Embryonic facial prominence (tissue), 1 donor: ENCODE measurements around the gene IFNGR2.
"Not testable (repeated sequence)": the region's sequence is repeated elsewhere in the genome, so short reads cannot be mapped to it uniquely, and the experiment has no call there.

Experiments
- DNase-seq: peaks from one replicate; pipeline ENCODE4 v3.0.0-alpha.2; 2016; ENCODE audit errors: extremely low spot score

Gene IFNGR2

GRCh38 chr21:33377221-33377920, 25.8 kb upstream of the IFNGR2 start:
- DNase-seq = no peak

GRCh38 chr21:33378081-33378480, 25.1 kb upstream of the IFNGR2 start:
- DNase-seq = no peak

GRCh38 chr21:33379934-33380333, 23.3 kb upstream of the IFNGR2 start:
- not testable (repeated sequence) for DNase-seq

GRCh38 chr21:33380483-33380998, 22.7 kb upstream of the IFNGR2 start:
- no peak for DNase-seq

GRCh38 chr21:33381381-33381780, 21.8 kb upstream of the IFNGR2 start:
- not testable (repeated sequence) for DNase-seq

GRCh38 chr21:33383056-33383888, 19.9 kb upstream of the IFNGR2 start:
- DNase-seq = no peak

- no peak for DNase-seq
Observed at GRCh38 chr21:33384841-33385331, 18.3 kb upstream of the IFNGR2 start.

- no peak for DNase-seq
Observed at GRCh38 chr21:33386222-33386784, 16.9 kb upstream of the IFNGR2 start.

- DNase-seq = no peak
Observed at GRCh38 chr21:33387294-33387693, 15.9 kb upstream of the IFNGR2 start.

- no peak for DNase-seq
Observed at GRCh38 chr21:33388188-33388587, 15.0 kb upstream of the IFNGR2 start.

- no peak for DNase-seq
Observed at GRCh38 chr21:33390479-33390878, 12.7 kb upstream of the IFNGR2 start.

- no peak for DNase-seq
Observed at GRCh38 chr21:33391656-33392055, 11.6 kb upstream of the IFNGR2 start.

GRCh38 chr21:33392284-33392985, 10.8 kb upstream of the IFNGR2 start:
- DNase-seq = no peak

GRCh38 chr21:33393348-33393747, 9.9 kb upstream of the IFNGR2 start:
- DNase-seq = no peak

- DNase-seq = no peak
Observed at GRCh38 chr21:33394260-33394659, 9.0 kb upstream of the IFNGR2 start.

- DNase-seq = no peak
Observed at GRCh38 chr21:33395891-33396331, 7.3 kb upstream of the IFNGR2 start.

- no peak for DNase-seq
Observed at GRCh38 chr21:33396436-33396835, 6.8 kb upstream of the IFNGR2 start.

- DNase-seq = no peak
Observed at GRCh38 chr21:33396951-33397350, 6.3 kb upstream of the IFNGR2 start.

GRCh38 chr21:33397717-33398116, 5.5 kb upstream of the IFNGR2 start:
- no peak for DNase-seq

- no peak for DNase-seq
Observed at GRCh38 chr21:33398361-33398760, 4.9 kb upstream of the IFNGR2 start.

- peak; percentile 37 for DNase-seq
Observed at GRCh38 chr21:33401630-33401992, 1.6 kb upstream of the IFNGR2 start.
